GM04504 (cell line): Measurements from ENCODE around the gene PRR30.

Source experiments
- DNase-seq: peaks from one replicate; pipeline ENCODE4 v3.0.0-alpha.2; 2012; ENCODE audit warnings: low read depth

Gene PRR30

DNA sequence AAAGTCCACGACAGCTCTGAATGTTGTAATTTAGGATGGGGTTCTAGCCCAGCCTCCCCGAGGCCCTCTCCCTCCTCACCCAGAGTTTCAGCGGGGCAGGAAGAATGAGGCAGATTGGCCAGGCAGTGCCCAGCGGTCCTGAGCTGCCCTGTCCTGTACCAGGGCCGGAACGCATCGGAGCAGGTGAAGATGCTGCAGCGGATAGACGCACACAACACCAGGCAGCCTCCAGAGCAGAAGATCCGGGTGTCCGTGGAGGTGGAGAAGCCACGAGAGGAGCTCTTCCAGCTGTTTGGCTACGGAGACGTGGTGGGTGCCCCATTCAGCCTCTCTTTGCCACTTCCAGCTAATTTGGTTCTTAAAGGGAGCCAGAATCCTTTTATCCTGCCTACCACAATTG, 41.9 kb downstream of the PRR30 start:
- DNase-seq: no peak

- DNase-seq: no peak
These were observed 42.4 kb downstream of the PRR30 start for GRCh38 chr2:27096748-27097297.

- no peak for DNase-seq
These were observed 43.2 kb downstream of the PRR30 start for GRCh38 chr2:27095745-27096651.

DNA sequence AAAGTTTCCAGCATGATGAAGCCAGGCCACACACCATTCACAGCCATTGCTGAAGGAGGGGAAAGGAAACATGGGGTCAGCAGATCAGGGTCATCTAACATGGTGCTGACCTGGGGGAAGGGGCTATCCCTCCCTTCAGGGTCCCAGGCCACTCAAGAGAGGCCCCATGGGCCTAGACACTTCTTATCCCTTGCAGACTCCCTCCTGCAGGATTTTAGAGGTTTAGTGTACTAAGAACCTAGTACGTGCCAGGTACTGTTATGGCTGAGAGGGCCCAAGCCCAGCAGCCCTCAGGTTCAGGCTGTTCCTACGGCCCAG, 43.8 kb downstream of the PRR30 start:
- DNase-seq: no peak

- no peak for DNase-seq
These were observed 44.7 kb downstream of the PRR30 start for GRCh38 chr2:27094353-27094984.

GRCh38 chr2:27093430-27094352, 45.5 kb downstream of the PRR30 start:
- no peak for DNase-seq

DNA sequence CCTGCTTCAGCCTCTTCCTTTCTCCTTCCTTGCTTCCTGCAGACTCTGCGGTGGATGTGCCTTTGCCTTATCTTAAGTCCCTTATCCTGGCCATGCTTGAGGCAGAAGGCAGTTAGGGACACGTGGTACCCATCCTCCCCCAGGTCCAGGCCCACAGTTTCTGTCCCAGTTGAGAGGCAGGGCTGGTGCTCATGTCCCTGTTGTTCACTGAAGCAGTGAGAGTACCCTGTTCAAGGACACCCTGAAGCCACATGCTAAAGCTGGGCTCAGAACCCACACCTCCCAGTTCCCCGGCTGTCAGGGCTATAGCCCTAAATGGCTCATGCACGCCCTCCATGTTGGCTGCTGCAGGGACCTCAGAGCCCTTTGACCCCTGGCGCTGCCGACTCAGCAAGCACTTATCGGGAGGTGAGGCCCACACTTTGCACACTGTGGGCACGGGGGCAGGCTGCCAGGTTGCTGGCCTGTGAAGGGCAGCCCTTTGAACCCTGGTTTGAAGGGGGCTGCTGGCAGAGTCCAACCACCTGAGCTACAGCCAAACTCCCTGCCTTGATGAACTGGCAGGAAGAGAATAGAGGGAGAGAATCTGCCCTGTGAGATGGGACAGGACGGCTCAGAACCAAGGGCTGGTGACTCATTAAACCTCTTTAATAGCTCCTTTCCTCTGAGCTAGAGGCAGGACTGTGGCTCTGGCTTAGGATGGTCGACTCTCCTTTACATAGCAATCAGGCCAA, 46.3 kb downstream of the PRR30 start:
- no peak for DNase-seq

DNA sequence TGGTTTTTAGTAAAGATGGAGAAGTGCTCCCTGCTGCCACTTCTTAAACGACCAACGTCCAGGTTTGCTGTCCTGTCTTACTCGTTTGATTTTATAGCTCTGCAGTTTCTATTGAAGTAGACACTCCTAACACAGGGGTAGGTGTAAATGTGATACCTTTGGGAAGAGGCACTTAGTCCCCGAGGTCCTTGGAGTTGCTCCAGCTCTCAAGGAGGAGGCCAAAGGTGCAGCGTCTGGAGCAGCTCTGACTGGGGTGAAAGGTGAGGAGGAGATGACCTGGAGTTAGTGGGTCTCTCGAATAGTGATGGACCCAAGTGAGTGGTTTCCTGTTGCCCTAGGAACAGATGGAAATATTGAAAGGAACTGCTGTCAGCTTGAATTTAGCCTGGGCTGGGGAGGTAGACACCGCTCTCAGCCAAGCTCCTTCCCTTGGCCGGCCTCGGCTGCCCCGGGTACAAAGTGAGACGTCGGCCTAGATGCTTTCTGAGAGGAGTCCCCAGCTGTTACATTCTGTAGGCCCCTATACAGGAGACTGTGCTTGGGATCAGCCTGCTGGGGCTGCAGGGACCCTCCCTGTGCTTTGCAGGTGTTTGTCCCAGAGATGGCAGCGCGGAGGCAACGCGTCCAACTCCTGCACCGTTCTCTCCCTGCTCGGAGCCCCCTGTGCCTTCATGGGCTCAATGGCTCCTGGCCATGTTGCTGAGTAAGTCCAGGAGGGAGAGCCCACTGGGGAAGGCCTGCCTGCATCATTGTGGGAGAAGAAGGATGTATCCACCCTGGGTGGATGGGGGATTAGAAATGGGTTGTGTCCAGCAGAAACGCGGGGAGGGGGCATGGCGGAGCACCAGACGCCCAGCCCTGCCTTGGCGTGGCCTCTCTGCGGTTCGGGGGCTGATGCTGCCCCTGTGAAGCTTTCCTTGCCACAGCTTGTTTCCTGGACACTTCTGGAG, 47.2 kb downstream of the PRR30 start:
- no peak for DNase-seq

GRCh38 chr2:27089111-27089954, 49.9 kb downstream of the PRR30 start:
- DNase-seq: no peak

GRCh38 chr2:27088634-27089033, 50.6 kb downstream of the PRR30 start:
- no peak for DNase-seq

- no peak for DNase-seq
These were observed 51.3 kb downstream of the PRR30 start for GRCh38 chr2:27087823-27088410.
